ENCODE measurements around the gene MUC13.

Gene MUC13

GRCh38 chr3:124893526-124893925, 41.0 kb downstream of the MUC13 start:
- no peak for DNase-seq

DNA sequence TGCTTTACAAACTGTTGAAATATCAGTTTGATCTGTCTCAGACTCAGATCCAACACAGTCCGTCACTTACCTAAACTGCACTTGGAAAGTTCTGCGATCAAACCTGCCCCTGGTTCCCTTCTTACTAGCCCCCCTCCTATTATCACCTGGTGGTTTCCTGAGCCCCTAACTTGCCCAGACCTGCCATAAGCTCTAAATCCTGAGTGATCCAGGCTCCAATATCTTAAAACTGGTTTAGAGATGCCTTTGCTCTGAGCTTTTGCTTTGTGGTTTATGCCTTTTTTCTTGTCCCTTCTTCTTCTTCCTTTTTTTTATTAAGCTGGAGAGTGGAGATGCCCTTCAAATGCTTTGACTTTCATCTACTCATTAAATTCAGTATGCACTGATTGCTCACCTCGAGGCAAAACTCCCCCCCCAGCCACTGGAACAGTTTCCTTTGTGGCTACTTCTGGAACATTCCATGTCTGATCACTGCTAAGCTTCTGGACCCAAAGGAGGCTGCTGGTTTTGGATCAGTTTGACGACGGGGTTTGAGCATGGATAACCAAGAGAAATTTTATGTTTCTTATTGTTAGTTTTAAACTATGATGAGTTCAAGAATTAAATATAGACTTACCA, 43.9 kb downstream of the MUC13 start:
- no peak for DNase-seq

DNA sequence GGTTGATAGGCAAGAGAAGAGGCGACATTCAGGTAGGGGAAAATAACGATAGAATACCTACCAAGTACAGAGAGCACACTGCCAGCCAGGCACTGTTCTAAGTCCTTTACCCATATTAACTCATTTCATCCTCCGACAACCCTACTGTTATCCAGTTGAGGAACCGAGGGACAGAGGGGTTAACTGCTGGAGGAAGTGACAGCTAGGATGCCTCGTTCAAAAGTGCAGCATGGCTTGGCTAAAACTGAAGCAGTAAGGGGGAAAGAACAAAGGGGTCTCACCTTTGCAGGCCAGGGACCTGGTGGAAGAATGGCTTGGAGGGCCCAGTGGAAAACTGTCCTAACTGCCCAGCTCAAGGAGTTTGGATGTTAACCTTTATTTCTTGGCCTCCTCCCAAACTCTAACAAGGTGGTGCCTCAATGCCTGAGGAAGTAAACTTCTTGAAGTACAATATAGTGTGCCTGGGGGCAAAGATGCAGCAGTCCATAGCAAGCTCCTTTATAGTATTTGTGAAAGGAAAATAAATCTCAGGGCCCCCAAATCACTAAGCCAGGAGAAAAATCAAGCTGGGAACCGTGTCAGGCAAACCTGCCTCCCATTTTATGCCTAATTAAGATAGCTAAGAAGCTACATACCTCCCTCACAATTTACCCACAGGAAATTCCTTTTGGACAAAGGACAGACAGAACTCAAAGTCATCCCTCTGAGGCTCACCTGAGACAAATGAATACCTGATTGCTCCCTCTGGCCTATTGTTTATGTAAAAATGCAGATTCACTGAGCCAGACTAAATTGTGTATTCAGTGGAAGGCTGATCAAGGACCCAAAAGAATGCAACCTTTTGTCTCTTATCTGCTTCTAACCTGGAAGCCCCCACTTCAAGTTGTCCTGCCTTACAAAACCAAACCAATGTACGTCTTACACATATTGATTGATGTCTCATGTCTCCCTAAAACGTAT, 45.8 kb downstream of the MUC13 start:
- DNase-seq = no peak

DNA sequence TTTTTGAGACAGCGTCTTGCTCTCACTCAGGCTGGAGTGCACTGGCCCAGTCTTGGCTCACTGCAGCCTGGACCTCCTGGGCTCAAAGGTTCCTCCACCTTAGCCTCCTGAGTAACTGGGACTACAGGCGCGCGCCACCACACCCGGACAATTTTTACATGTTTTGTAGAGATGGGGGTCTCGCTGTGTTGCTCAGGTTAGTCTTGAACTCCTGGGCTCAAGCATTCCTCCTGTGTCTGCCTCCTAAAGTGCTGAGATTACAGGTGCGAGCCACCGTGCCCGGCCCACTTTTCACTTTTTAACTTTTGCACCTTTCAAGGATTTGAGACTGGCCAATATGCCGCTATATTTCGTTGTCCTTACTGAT, 46.6 kb downstream of the MUC13 start:
- DNase-seq = no peak

- peak in 1 of 4 experiments; percentile 7 for DNase-seq
Measured at GRCh38 chr3:124887177-124887931, 47.2 kb downstream of the MUC13 start, which contains the start of gene ITGB5. Gene ITGB5 (minus strand): TSS chr3:124887365. CDS start chr3:124887000, 365 bp downstream.

- peak in 1 of 4 experiments; percentile 12 for DNase-seq
Measured at GRCh38 chr3:124886168-124887056, 48.1 kb downstream of the MUC13 start.

- DNase-seq = no peak
Measured at GRCh38 chr3:124885466-124886167, 48.9 kb downstream of the MUC13 start.

- DNase-seq = no peak
Measured at GRCh38 chr3:124884474-124885101, 50.0 kb downstream of the MUC13 start.

DNA sequence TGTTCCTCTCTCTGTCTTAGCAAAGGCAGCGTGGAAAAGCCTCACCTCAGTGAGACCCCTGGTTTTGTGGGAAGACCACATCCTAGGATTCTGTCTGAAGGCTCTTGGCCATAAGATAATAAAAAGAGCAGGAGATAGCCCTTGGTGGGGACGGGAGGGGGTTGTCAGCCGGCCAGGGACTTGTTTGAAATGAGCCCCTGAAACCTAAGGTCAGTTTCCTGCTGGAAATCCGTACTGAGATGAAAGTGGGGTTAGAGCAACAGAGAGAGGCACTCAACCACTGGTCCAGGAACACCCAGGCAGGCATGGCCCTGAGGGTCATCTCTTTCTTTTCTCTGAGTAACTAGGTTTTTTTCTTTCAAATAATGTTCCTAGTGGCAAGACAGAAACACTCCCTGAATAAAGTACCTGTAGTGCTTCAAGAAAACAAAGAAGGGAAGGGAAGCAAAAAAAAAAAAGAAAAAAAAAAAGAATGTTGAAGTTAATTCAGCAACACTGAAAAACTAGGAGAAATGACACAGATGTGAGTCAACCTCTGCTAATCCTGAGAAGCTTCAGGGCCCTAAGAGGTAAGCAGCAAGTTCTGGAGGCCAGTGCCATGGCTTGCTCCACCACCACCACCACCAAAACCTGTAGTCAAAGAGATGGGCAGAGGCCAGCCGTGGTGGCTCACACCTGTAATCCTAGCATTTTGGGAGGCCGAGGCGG, 50.6 kb downstream of the MUC13 start:
- DNase-seq = no peak

GRCh38 chr3:124882816-124883747, 51.5 kb downstream of the MUC13 start:
- DNase-seq = no peak

GRCh38 chr3:124881976-124882697, 52.4 kb downstream of the MUC13 start:
- DNase-seq = no peak

- DNase-seq = no peak
Measured at GRCh38 chr3:124879337-124879680, 55.2 kb downstream of the MUC13 start.

DNA sequence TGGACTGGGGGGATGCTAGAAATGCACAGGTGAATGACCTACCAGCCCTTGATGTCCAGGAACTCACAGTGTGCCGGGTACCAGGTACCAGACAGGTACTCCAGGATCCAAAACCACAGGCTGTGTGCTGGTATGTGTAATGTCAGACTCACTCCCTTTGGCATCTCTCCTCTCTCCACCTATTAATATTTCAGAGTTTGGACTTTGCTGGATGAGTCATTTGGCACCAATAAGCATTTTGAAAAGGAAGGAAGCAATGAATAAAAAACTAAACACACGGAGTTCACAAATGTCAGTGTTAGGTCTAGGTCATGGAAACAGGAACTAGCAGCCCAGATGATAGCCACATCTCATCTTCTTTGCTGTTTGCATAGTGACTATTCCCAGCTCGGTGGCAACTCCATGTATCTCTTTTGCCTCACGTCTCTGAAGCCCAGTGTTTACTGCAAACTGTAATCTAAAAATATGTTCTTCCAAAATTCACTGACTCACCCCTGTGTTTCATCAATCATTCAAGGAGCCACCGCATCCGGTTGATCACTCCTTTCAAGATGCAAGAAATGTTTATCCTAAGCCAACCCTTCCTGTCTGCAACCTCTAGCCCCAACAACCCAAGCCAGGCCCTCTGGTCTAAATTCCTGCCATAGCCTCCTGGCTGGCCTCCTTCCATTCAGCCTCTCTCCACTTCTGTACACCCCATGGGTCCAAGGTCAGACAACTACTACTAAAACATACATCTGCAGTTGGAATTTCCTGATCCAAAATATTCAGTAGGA, 55.8 kb downstream of the MUC13 start:
- DNase-seq = no peak

GRCh38 chr3:124877674-124878073, 56.9 kb downstream of the MUC13 start:
- DNase-seq = no peak

GRCh38 chr3:124876401-124876878, 58.1 kb downstream of the MUC13 start:
- no peak for DNase-seq

- no peak for DNase-seq
Measured at GRCh38 chr3:124873226-124873625, 61.3 kb downstream of the MUC13 start.

DNA sequence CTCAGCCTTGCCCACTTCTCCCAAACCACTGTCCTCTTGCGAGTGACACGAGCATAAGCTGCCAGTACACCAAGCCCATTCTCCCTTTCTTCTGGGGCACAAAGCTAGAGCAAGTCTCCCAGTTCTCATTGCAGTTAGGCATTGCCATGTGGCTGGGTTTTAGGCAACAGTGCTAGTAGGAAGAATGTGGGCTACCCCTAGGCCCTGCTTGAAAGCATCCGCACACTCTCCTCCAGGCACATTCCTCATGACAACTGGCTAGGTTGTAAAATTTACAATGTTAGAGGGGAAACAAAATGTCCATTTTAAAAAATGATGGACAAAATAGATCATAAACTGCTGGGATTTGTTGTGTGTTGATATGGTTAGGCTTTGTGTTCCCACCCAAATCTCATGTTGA, 67.0 kb downstream of the MUC13 start:
- no peak for DNase-seq

DNA sequence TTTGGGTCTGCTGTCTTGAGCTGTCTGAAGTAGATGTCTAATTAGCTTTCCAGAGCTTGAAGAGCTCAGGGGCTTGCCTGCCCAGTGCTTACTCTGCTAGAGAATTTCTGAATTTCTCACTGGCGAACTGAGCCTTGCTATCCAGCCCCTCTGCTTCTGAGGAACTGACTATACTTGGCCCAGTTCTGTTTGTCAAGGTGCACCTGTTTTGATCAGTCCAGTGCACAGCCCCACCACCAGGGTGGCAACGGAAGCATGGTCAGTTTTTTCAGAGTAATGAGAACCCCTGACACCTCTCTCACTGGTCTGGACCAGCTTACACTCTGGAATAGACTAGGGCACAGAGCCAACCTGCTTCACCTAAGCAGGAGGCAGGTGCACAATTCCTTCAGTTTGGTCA, 72.5 kb downstream of the MUC13 start:
- DNase-seq = no peak

Data from activated naive CD4-positive, alpha-beta T cell (primary cell).